Cardiac muscle cell (in vitro differentiated cells and primary cell): ENCODE measurements around the gene CCL22. TPM values are rescaled to one million over a fixed set of nuclear protein-coding genes. Genes with fewer than 3 reads are reported as not detected.
A peak's percentile ranks its signal among the peaks of the same experiment; 100 is the strongest.

ENCODE experiments used
- DNase-seq, 2 donors: peaks; one replicate each; pipeline versions ENCODE4 v3.0.0 to v3.0.0-alpha.2; 2010 to 2017; ENCODE audit warnings: low read depth in 1 of 2, low spot score in 1 of 2
- H3K27ac ChIP-seq: fragments of 200-600 bp; sonication (generic); 2 replicates; pipeline ENCODE4 v1.5.1; 2016
- H3K27me3 ChIP-seq: fragments of 200-600 bp; sonication (generic); 2 replicates; pipeline ENCODE4 v1.6.0; 2016; ENCODE audit warnings: control low read depth
- H3K36me3 ChIP-seq: fragments of 200-600 bp; sonication (generic); 2 replicates; pipeline ENCODE4 v1.5.1; 2016; ENCODE audit warnings: control low read depth
- H3K4me1 ChIP-seq: fragments of 200-600 bp; sonication (generic); 2 replicates; pipeline ENCODE4 v1.8.1; 2017; ENCODE audit warnings: low read depth, mild to moderate bottlenecking, mixed run types
- H3K4me3 ChIP-seq: fragments of 200-600 bp; sonication (generic); 2 replicates; pipeline ENCODE4 v1.5.1; 2016; ENCODE audit warnings: mild to moderate bottlenecking
- H3K9me3 ChIP-seq: fragments of 200-600 bp; sonication (generic); 2 replicates; pipeline ENCODE4 v1.5.1; 2017; ENCODE audit warnings: low read depth, mild to moderate bottlenecking, control low read depth
- polyA plus RNA-seq: library from polyadenylated mRNA; unstranded; fragments of >200 nt; fragmentation: Nextera tagmentation; extraction: Ambion mirVana; gene quantifications from 2 replicates; pipeline ENCODE4 v1.2.1, GENCODE V29; 2016
- total RNA-seq: library from RNA; depleted of rRNA; stranded (reverse); fragments of >200 nt; gene quantifications from 2 replicates; pipeline ENCODE4 v1.2.3, GENCODE V29; 2016
- TF ChIP-seq, protein P1 (sequence below): IDR thresholded peaks from 2 replicates; pipeline ENCODE4 v1.5.1; 2012; ENCODE audit warnings: low read depth, mild to moderate bottlenecking, low read length

Gene CCL22
- total and polyA plus RNA-seq, 2 experiments from 2014 or later: 0.09 to 0.56 TPM

GRCh38 chr16:57316390-57317017 is 42.1 kb upstream of the CCL22 start:
- Histone ChIP-seq H3K9me3 (no peaks in the 10 kb centered on the region), H3K27me3 (no peaks in the 10 kb centered on the region), H3K4me3 (no peak overlapping the region), H3K27ac (no peak overlapping the region), H3K4me1 (peaks cover 8% of the 10 kb centered on the region), H3K36me3 (no peaks in the 10 kb centered on the region)
- DNase-seq: peak in 1 of 2 donors; percentile 95
- TF ChIP-seq, protein P1, sequence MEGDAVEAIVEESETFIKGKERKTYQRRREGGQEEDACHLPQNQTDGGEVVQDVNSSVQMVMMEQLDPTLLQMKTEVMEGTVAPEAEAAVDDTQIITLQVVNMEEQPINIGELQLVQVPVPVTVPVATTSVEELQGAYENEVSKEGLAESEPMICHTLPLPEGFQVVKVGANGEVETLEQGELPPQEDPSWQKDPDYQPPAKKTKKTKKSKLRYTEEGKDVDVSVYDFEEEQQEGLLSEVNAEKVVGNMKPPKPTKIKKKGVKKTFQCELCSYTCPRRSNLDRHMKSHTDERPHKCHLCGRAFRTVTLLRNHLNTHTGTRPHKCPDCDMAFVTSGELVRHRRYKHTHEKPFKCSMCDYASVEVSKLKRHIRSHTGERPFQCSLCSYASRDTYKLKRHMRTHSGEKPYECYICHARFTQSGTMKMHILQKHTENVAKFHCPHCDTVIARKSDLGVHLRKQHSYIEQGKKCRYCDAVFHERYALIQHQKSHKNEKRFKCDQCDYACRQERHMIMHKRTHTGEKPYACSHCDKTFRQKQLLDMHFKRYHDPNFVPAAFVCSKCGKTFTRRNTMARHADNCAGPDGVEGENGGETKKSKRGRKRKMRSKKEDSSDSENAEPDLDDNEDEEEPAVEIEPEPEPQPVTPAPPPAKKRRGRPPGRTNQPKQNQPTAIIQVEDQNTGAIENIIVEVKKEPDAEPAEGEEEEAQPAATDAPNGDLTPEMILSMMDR: no peak

DNA sequence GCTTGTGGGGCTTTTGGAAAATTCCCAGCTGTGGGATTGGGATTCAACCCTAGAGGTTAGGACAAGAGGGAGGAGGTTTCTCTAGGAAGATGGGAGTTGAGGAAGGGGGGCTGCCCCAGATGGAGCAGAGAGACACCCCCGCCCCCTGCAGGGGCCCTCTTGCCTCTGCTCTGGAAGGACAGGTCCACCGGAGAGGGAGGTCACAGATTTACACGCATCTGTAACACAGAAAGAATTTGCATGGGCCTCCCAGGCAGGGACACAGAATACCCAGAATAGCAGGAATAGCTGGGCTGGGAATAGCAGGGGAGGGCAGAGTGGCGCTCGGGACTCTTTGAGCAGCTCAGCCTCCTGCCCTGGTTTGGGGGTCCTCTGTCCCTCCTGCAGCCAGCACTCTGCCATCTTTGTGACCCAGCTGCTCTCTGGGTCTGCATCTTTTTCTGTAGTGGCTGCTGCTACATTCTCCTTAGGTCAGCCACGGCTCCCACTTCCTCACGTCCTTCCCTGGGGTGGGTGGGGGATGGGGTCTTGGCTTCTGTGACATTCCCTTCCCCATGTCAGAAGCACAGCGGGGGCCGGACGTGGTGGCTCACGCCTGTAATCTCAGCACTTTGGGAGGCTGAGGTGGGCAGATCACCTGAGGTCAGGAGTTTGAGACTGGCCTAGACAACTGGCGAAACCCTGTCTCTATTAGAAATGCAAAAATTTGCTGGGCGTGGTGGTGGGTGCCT is 40.2 kb upstream of the CCL22 start:
- Histone ChIP-seq H3K9me3 (no peaks in the 10 kb centered on the region), H3K4me3 (no peak overlapping the region), H3K27ac (peak overlapping the region; percentile 65), H3K36me3 (no peaks in the 10 kb centered on the region), H3K4me1 (peaks cover 8% of the 10 kb centered on the region), H3K27me3 (no peaks in the 10 kb centered on the region)
- TF ChIP-seq, protein P1: no peak
- DNase-seq: peak in 1 of 2 donors; percentile 71

- Histone ChIP-seq H3K4me3 (no peak overlapping the region), H3K4me1 (peaks cover 8% of the 10 kb centered on the region), H3K27ac (no peak overlapping the region), H3K9me3 (no peaks in the 10 kb centered on the region), H3K27me3 (no peaks in the 10 kb centered on the region), H3K36me3 (no peaks in the 10 kb centered on the region)
- TF ChIP-seq, protein P1: no peak
- no peak for DNase-seq
Observed at GRCh38 chr16:57319646-57320045, 38.9 kb upstream of the CCL22 start.

GRCh38 chr16:57324749-57325148 is 33.8 kb upstream of the CCL22 start:
- H3K4me3 ChIP-seq: no peak overlapping the region
- H3K36me3 ChIP-seq: no peaks in the 10 kb centered on the region
- no peaks in the 10 kb centered on the region for H3K9me3 ChIP-seq
- TF ChIP-seq, protein P1: no peak
- H3K27me3 ChIP-seq: no peaks in the 10 kb centered on the region
- no peak for DNase-seq
- no peaks in the 10 kb centered on the region for H3K4me1 ChIP-seq
- no peak overlapping the region for H3K27ac ChIP-seq

DNA sequence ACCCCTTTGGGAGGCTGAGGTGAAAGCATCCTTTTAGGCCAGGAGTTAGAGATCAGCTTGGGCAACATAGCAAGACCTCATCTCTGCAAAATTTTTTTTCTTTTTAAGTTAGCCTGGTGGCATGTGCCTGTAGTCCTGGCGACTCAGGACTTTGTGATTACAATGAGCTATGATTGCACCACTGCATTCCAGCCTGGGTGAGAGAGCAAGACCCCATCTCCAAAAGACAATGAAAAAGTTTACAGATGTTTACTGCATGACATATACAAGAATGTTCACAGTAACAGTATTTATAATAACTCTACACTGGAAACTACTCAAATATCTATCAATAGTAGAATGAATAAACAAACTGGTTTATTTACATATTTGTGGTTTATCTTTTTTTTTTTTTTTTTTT is 33.1 kb upstream of the CCL22 start:
- no peaks in the 10 kb centered on the region for H3K36me3 ChIP-seq
- no peaks in the 10 kb centered on the region for H3K9me3 ChIP-seq
- no peak for DNase-seq
- no peaks in the 10 kb centered on the region for H3K4me1 ChIP-seq
- TF ChIP-seq, protein P1: no peak
- no peak overlapping the region for H3K4me3 ChIP-seq
- no peaks in the 10 kb centered on the region for H3K27me3 ChIP-seq
- H3K27ac ChIP-seq: no peak overlapping the region
